Liver (tissue), 3 donors: ENCODE data around the gene CPA5.

ENCODE experiments used
- GABPA ChIP-seq, 2 donors: IDR thresholded peaks in 1 of 2; conservative IDR thresholded peaks in 1 of 2; 2 replicates each; pipeline ENCODE4 v1.6.1; 2016; ENCODE audit warnings: antibody characterized with exemption in 2 of 2, mild to moderate bottlenecking in 1 of 2, moderate library complexity in 1 of 2
- HNF4A ChIP-seq, 2 donors: conservative IDR thresholded peaks; 2 replicates each; pipeline ENCODE4 v1.6.1; 2016; ENCODE audit warnings: antibody characterized with exemption in 2 of 2, mild to moderate bottlenecking in 2 of 2
- JUND ChIP-seq, 2 donors: IDR thresholded peaks; 2 replicates each; pipeline ENCODE4 v1.6.1; 2016; ENCODE audit warnings: antibody characterized with exemption in 2 of 2
- NR2F2 ChIP-seq: IDR thresholded peaks from 2 replicates; pipeline ENCODE4 v1.6.1; 2016; ENCODE audit warnings: antibody characterized with exemption
- RAD21 ChIP-seq, 2 donors: IDR thresholded peaks; 2 replicates each; pipeline ENCODE4 v1.6.1; 2016; ENCODE audit warnings: antibody characterized with exemption in 2 of 2, mild to moderate bottlenecking in 2 of 2
- SP1 ChIP-seq: IDR thresholded peaks from 2 replicates; pipeline ENCODE4 v1.6.1; 2018; ENCODE audit warnings: antibody characterized with exemption, mild to moderate bottlenecking
- TAF1 ChIP-seq: conservative IDR thresholded peaks from 2 replicates; pipeline ENCODE4 v1.6.1; 2016; ENCODE audit warnings: antibody characterized with exemption, mild to moderate bottlenecking
- YY1 ChIP-seq: IDR thresholded peaks from 2 replicates; pipeline ENCODE4 v1.6.1; 2016; ENCODE audit warnings: antibody characterized with exemption, mild to moderate bottlenecking
- TF ChIP-seq, protein P1 (sequence below): IDR thresholded peaks from 2 replicates; pipeline ENCODE4 v1.6.1; 2016; ENCODE audit warnings: antibody characterized with exemption, mild to moderate bottlenecking
- TF ChIP-seq, protein P2 (sequence below): fragments of 150-350 bp; IDR thresholded peaks from 2 replicates; pipeline ENCODE4 v1.5.1; 2017; ENCODE audit warnings: improper control_type of control experiment, low read depth, low read length; ENCODE audit not compliant: missing input control
- TF ChIP-seq, protein P3 (sequence below): IDR thresholded peaks from 2 replicates; pipeline ENCODE4 v1.6.1; 2016; ENCODE audit warnings: antibody characterized with exemption
- TF ChIP-seq, protein P4 (sequence below): IDR thresholded peaks from 2 replicates; pipeline ENCODE4 v1.6.1; 2016; ENCODE audit warnings: antibody characterized with exemption
- donor health status: healthy.
- donor health status: healthy.

DNA sequence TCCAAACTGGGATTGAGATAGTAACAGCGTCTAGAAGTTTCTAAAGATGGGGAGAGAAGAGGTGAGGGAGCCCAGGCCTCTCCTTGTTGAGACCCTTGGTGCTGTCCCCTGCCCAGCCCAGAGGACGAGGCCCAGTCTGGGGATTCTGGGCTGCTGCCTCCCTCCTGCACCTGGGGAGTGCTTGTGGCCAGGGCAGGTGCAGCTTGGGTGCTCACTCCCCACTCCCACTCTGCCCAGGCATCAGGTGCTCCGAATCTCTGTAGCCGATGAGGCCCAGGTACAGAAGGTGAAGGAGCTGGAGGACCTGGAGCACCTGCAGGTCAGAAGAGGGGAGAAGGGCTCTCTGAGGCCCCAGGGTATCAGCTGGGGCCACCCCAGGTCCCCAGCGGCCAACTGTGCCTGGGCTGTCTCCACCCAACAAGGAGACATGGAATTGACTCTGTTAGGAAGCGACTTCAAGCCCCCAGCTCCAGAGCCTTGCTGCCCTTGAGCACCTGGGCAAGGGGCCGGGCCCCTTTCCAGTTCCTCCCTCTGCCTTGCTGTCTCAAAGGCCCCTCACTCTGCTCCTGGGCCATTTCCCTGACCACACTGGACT is 36.3 kb downstream of the CPA5 start:
- TF ChIP-seq, protein P1, sequence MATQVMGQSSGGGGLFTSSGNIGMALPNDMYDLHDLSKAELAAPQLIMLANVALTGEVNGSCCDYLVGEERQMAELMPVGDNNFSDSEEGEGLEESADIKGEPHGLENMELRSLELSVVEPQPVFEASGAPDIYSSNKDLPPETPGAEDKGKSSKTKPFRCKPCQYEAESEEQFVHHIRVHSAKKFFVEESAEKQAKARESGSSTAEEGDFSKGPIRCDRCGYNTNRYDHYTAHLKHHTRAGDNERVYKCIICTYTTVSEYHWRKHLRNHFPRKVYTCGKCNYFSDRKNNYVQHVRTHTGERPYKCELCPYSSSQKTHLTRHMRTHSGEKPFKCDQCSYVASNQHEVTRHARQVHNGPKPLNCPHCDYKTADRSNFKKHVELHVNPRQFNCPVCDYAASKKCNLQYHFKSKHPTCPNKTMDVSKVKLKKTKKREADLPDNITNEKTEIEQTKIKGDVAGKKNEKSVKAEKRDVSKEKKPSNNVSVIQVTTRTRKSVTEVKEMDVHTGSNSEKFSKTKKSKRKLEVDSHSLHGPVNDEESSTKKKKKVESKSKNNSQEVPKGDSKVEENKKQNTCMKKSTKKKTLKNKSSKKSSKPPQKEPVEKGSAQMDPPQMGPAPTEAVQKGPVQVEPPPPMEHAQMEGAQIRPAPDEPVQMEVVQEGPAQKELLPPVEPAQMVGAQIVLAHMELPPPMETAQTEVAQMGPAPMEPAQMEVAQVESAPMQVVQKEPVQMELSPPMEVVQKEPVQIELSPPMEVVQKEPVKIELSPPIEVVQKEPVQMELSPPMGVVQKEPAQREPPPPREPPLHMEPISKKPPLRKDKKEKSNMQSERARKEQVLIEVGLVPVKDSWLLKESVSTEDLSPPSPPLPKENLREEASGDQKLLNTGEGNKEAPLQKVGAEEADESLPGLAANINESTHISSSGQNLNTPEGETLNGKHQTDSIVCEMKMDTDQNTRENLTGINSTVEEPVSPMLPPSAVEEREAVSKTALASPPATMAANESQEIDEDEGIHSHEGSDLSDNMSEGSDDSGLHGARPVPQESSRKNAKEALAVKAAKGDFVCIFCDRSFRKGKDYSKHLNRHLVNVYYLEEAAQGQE = no peak
- TF ChIP-seq, protein P2, sequence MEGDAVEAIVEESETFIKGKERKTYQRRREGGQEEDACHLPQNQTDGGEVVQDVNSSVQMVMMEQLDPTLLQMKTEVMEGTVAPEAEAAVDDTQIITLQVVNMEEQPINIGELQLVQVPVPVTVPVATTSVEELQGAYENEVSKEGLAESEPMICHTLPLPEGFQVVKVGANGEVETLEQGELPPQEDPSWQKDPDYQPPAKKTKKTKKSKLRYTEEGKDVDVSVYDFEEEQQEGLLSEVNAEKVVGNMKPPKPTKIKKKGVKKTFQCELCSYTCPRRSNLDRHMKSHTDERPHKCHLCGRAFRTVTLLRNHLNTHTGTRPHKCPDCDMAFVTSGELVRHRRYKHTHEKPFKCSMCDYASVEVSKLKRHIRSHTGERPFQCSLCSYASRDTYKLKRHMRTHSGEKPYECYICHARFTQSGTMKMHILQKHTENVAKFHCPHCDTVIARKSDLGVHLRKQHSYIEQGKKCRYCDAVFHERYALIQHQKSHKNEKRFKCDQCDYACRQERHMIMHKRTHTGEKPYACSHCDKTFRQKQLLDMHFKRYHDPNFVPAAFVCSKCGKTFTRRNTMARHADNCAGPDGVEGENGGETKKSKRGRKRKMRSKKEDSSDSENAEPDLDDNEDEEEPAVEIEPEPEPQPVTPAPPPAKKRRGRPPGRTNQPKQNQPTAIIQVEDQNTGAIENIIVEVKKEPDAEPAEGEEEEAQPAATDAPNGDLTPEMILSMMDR = no peak
- no peak for TF ChIP-seq TAF1
- TF ChIP-seq, protein P3, sequence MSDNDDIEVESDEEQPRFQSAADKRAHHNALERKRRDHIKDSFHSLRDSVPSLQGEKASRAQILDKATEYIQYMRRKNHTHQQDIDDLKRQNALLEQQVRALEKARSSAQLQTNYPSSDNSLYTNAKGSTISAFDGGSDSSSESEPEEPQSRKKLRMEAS = no peak
- TF ChIP-seq RAD21 (IDR thresholded peaks at IDR 0.05) = no peak
- TF ChIP-seq YY1 = no peak
- no peak for TF ChIP-seq GABPA (IDR thresholded peaks at IDR 0.05 in 1 of 2, conservative IDR thresholded peaks at IDR 0.05 in 1 of 2)
- no peak for TF ChIP-seq SP1
- TF ChIP-seq JUND (IDR thresholded peaks at IDR 0.05) = no peak
- no peak for TF ChIP-seq NR2F2
- TF ChIP-seq, protein P4, sequence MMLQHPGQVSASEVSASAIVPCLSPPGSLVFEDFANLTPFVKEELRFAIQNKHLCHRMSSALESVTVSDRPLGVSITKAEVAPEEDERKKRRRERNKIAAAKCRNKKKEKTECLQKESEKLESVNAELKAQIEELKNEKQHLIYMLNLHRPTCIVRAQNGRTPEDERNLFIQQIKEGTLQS = no peak
- no peak for TF ChIP-seq HNF4A (conservative IDR thresholded peaks at IDR 0.05)
